Parathyroid adenoma (tissue), 2 donors: Measurements from ENCODE around the gene ADAMTSL1.
A peak's percentile ranks its signal among the peaks of the same experiment; 100 is the strongest.

Source experiments
- H2AFZ ChIP-seq: fragments of 300-600 bp; sonication (generic); one replicate; pipeline ENCODE4 v1.7.0; 2017; ENCODE audit warnings: antibody characterized with exemption, mild to moderate bottlenecking
- H3K27ac ChIP-seq: fragments of 300-600 bp; sonication (generic); one replicate; pipeline ENCODE4 v1.7.0; 2017
- H3K27me3 ChIP-seq: fragments of 300-600 bp; sonication (generic); one replicate; pipeline ENCODE4 v1.7.0; 2017; ENCODE audit warnings: low read length; ENCODE audit not compliant: control insufficient read depth, insufficient read depth
- H3K36me3 ChIP-seq: fragments of 300-600 bp; sonication (generic); one replicate; pipeline ENCODE4 v1.7.0; 2017; ENCODE audit warnings: low read length; ENCODE audit not compliant: control insufficient read depth, insufficient read depth
- H3K4me1 ChIP-seq: fragments of 300-600 bp; sonication (generic); one replicate; pipeline ENCODE4 v1.7.0; 2017; ENCODE audit warnings: control low read depth
- H3K4me2 ChIP-seq: fragments of 300-600 bp; sonication (generic); one replicate; pipeline ENCODE4 v1.7.0; 2017; ENCODE audit warnings: low read length
- H3K4me3 ChIP-seq: fragments of 300-600 bp; sonication (generic); one replicate; pipeline ENCODE4 v1.7.0; 2017; ENCODE audit warnings: low read depth, low read length
- H3K79me2 ChIP-seq: fragments of 300-600 bp; sonication (generic); one replicate; pipeline ENCODE4 v1.7.0; 2017; ENCODE audit warnings: control low read depth
- H3K9ac ChIP-seq: fragments of 300-600 bp; sonication (generic); one replicate; pipeline ENCODE4 v1.7.0; 2017; ENCODE audit warnings: mild to moderate bottlenecking
- H3K9me3 ChIP-seq: fragments of 300-600 bp; sonication (generic); one replicate; pipeline ENCODE4 v1.7.0; 2017; ENCODE audit warnings: low read length; ENCODE audit not compliant: control insufficient read depth
- TF ChIP-seq, protein P1 (sequence below): fragments of 300-600 bp; sonication (generic); IDR thresholded peaks from one replicate; pipeline ENCODE4 v1.7.0; 2017; ENCODE audit warnings: antibody characterized with exemption, mild to moderate bottlenecking
- donor health status: primary hyperparathyroidism.

The ADAMTSL1 gene

DNA sequence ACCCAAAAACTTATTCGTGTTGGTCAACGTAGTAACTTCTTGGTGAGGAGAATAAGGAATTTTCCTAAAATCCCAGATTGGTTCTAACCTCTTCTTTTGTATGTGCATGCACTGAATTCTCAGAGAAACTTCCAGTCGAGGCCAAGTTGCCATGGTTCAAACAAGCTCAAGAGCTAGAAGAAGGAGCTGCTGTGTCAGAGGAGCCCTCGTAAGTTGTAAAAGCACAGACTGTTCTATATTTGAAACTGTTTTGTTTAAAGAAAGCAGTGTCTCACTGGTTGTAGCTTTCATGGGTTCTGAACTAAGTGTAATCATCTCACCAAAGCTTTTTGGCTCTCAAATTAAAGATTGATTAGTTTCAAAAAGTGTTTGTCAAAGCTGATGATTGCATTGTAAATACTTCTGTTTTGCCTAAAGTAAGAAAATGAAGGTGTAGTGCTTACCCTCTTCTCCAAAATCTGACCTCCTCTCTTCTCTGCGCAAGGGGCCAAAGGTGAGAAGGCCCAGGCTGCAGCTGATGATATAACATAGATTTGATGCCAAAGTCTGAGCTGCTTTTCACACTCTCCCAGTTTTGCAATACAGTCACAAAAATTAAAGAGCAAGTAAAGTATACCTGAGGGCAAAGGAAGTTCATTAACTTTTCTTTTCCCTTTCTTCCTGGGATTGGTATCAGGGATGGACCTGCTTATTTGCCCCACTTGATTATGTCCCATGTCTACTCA lies 210.8 kb downstream of the ADAMTSL1 start:
- no peak overlapping the region for H3K27ac ChIP-seq
- H3K9ac ChIP-seq, result no peak overlapping the region

DNA sequence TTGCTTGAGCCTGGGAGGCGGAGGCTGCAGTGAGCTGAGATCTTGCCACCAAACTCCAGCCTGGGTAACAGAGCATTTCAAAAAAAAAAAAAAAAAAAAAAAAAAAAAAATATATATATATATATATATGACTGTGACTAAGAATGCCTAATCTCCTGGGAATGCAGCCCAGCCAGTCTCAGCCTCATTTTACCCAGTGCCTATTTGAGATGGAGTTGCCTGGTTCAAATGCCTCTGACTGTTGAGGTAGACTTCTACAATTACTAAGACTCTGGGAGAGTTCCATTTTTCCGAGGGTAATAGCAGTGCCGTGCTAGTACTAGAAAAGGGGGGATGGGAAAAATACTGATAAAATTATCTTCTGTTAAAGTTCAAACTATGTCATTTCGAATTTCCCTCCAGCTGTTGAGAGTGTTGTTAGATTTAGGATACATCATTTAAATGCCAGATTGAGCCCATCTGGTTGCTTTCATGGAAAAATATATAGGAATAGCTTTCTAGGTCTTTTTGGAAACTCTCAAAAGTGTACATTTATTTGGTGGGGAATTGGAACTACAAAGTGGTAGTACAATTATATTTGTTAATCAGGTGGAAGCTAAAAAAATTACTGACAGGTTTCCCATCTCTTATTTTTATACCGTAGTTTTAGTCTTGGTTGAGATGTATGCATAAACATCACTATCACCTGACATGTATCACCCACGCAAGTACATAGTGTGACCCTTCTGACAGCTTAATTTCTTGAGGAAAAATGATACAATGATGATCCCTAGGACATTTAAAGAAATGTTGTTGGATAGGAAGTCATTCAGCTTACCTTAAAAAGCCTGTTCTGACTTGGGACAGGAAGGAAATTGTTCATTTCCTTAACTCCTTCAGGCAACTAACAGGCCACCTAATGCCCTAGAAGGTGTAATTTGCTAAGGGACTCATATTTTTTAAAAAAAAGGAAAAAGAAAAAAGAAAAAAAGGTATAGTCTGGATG lies 214.9 kb downstream of the ADAMTSL1 start:
- no peak overlapping the region for H3K4me2 ChIP-seq
- TF ChIP-seq, protein P1, sequence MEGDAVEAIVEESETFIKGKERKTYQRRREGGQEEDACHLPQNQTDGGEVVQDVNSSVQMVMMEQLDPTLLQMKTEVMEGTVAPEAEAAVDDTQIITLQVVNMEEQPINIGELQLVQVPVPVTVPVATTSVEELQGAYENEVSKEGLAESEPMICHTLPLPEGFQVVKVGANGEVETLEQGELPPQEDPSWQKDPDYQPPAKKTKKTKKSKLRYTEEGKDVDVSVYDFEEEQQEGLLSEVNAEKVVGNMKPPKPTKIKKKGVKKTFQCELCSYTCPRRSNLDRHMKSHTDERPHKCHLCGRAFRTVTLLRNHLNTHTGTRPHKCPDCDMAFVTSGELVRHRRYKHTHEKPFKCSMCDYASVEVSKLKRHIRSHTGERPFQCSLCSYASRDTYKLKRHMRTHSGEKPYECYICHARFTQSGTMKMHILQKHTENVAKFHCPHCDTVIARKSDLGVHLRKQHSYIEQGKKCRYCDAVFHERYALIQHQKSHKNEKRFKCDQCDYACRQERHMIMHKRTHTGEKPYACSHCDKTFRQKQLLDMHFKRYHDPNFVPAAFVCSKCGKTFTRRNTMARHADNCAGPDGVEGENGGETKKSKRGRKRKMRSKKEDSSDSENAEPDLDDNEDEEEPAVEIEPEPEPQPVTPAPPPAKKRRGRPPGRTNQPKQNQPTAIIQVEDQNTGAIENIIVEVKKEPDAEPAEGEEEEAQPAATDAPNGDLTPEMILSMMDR, result no peak
- no peaks in the 10 kb centered on the region for H3K36me3 ChIP-seq
- no peaks in the 10 kb centered on the region for H3K79me2 ChIP-seq
- no peaks in the 10 kb centered on the region for H3K9me3 ChIP-seq
- H2AFZ ChIP-seq, result no peak overlapping the region
- H3K9ac ChIP-seq, result no peak overlapping the region
- H3K27ac ChIP-seq, result no peak overlapping the region
- peaks cover 21% of the 10 kb centered on the region for H3K4me1 ChIP-seq
- no peaks in the 10 kb centered on the region for H3K27me3 ChIP-seq
- H3K4me3 ChIP-seq, result no peak overlapping the region

More for the DNA sequence above, 210.8 kb downstream of the ADAMTSL1 start:
- Histone ChIP-seq H3K27me3 (no peaks in the 10 kb centered on the region), H2AFZ (peak overlapping the region; percentile 45), H3K9me3 (no peaks in the 10 kb centered on the region), H3K79me2 (no peaks in the 10 kb centered on the region), H3K4me3 (no peak overlapping the region), H3K4me1 (no peaks in the 10 kb centered on the region), H3K4me2 (no peak overlapping the region), H3K36me3 (no peaks in the 10 kb centered on the region)
- TF ChIP-seq, protein P1, result no peak

DNA sequence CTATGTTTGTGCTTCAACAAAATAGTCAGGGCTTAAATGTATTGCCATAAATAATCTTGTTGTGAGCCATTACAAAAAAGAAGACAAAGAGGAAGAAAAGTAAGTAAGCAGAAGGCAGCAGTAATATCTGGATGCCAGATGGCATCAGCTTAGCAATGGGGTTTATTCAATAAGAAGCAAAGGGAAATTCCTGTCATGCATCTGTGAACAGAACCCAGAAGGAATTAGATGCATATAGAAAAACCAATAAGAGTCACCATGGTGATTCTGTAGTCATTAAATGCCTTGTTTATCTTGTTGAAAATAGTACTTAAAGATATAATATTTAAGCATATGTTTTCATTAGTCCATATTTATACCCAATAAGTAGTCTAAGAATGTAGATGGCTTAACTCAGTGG lies 216.0 kb downstream of the ADAMTSL1 start:
- no peaks in the 10 kb centered on the region for H3K79me2 ChIP-seq
- no peaks in the 10 kb centered on the region for H3K27me3 ChIP-seq
- H3K4me2 ChIP-seq, result no peak overlapping the region
- peaks cover 21% of the 10 kb centered on the region for H3K4me1 ChIP-seq
- H3K36me3 ChIP-seq, result no peaks in the 10 kb centered on the region
- no peak overlapping the region for H3K9ac ChIP-seq
- H3K27ac ChIP-seq, result no peak overlapping the region
- H2AFZ ChIP-seq, result no peak overlapping the region
- TF ChIP-seq, protein P1, result no peak
- H3K4me3 ChIP-seq, result no peak overlapping the region
- H3K9me3 ChIP-seq, result no peaks in the 10 kb centered on the region

DNA sequence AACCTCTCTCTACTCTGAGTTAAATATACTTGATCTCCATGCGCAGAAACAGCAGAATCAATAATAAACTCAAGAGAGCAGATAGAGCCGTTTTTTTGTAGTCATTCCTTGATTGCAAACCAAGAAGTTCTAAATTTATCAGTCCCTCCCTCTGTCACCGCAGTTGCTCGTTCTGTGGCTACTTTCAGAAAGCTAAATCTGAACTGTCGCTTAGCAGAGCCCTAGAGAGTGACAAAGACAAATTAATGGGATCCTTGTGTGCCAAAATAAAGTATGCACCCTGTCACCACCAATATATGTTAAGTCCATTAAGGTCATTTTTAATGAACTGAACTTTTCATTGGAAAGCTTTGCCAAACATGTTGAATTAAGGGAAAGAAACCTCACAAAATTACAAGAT lies 218.3 kb downstream of the ADAMTSL1 start:
- Histone ChIP-seq H3K79me2 (no peaks in the 10 kb centered on the region), H3K4me3 (peak overlapping the region; percentile 25), H3K27me3 (no peaks in the 10 kb centered on the region), H3K9ac (no peak overlapping the region), H3K36me3 (no peaks in the 10 kb centered on the region), H3K4me2 (peak overlapping the region; percentile 47), H3K9me3 (no peaks in the 10 kb centered on the region), H3K27ac (peak overlapping the region; percentile 83), H2AFZ (peak overlapping the region; percentile 50), H3K4me1 (peaks cover 21% of the 10 kb centered on the region)
- TF ChIP-seq, protein P1, result no peak
